Measurements from ENCODE around the gene GCAT. TPM values are rescaled to one million over a fixed set of nuclear protein-coding genes. Genes with fewer than 3 reads are reported as not detected.

Gene GCAT
- total RNA-seq, 4 donors from 2014 or later: 10.3 to 39.8 (median 21.5) TPM

DNA sequence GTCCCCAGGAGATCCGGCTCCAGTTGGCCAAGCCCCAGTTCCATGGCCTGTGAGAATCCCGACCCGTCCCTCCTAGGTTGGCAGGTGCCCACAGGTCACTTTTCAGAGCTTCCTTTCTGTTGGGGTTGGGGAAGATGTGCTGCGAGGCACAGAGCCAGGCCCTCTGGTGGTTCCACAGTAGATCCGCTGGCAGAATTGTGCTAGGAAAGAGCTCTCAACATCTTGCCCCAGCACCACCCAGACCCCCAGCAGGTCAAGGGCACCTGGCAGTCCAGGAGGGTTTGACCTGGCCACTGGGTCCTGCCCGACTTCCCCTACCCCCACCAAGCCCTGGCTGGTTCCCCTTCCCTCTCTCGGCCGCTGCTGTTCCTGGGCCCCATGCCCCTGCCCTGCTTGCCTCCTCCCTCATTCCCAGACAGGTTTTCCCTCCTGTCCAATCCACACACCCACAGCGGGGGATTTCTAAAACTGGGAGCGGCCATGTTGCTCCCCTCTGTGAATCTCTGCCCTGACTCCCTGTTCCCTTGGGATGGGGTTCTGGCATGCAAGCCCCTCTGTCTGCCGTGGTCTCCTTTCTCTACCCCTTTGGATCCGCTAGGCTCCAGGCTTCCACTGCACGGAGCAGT, 26.2 kb upstream of the GCAT start:
- H3K27me3 ChIP-seq: no peaks in the 10 kb centered on the region
- no peaks in the 10 kb centered on the region for H3K36me3 ChIP-seq
- TF ChIP-seq EP300 (IDR thresholded peaks at IDR 0.05) (no peak), POLR2A (IDR thresholded peaks at IDR 0.05) (no peak)
- TF ChIP-seq, protein P1, sequence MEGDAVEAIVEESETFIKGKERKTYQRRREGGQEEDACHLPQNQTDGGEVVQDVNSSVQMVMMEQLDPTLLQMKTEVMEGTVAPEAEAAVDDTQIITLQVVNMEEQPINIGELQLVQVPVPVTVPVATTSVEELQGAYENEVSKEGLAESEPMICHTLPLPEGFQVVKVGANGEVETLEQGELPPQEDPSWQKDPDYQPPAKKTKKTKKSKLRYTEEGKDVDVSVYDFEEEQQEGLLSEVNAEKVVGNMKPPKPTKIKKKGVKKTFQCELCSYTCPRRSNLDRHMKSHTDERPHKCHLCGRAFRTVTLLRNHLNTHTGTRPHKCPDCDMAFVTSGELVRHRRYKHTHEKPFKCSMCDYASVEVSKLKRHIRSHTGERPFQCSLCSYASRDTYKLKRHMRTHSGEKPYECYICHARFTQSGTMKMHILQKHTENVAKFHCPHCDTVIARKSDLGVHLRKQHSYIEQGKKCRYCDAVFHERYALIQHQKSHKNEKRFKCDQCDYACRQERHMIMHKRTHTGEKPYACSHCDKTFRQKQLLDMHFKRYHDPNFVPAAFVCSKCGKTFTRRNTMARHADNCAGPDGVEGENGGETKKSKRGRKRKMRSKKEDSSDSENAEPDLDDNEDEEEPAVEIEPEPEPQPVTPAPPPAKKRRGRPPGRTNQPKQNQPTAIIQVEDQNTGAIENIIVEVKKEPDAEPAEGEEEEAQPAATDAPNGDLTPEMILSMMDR (IDR thresholded peaks at IDR 0.05): peak in 2 of 5 experiments; percentile 26 to 30
- no peak overlapping the region for H3K4me3 ChIP-seq
- WGBS, 2 donors: 61 to 63% methylated on average over 13 of the region's 13 CpGs
- DNase-seq (ENCODE audit: low spot score in 2 of 2): no peak
- no peak overlapping the region for H3K27ac ChIP-seq
- H3K9me3 ChIP-seq: no peaks in the 10 kb centered on the region
- H3K4me1 ChIP-seq: peaks cover 0 to 11% (median 3%) of the 10 kb centered on the region in 4 donors

DNA sequence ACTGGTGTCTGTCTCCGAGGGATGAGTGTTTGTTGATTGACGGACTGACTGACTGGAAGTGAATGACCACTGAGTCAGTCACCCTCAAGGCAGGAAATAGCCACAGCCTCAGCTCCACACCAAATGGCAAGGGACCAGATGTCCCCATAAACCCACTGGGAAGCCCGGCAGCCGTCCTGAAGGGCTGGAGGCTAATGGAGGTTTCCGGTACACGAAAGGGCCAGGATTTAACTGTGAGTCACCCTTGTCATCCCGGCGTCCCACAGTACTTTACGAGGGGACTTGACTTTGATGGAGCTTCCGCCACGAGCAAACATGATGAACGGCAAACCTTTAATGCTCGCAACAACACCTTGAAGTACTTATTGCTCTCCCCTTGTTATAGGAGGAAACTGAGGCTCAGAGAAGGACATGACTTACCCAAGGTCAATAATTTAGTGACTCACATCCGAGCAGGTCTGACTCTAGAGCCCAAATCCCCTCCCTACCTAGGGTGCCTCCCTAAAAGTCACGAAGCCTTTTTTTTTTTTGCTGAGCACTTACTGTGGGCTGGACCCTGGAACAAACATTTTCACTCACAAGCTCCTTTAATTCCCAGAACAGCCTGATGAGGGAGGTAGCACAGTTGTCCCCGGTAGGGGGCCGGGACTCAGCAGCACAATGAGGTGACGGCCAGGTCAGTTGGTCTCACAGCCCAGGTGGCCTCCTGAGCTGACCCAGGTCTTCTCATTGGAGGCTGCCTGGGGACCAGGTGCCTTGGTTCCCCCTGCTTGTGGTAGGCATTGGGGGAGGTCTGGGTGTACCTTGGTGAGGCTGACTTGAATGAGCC, 25.2 kb upstream of the GCAT start:
- no peaks in the 10 kb centered on the region for H3K36me3 ChIP-seq
- 52 to 57% methylated on average over 18 of the region's 18 CpGs for WGBS, 2 donors
- no peaks in the 10 kb centered on the region for H3K27me3 ChIP-seq
- no peak overlapping the region for H3K4me3 ChIP-seq
- DNase-seq (ENCODE audit: low spot score in 2 of 2): no peak
- TF ChIP-seq POLR2A (IDR thresholded peaks at IDR 0.05) (no peak), EP300 (IDR thresholded peaks at IDR 0.05) (no peak)
- no peak overlapping the region for H3K27ac ChIP-seq
- H3K9me3 ChIP-seq: no peaks in the 10 kb centered on the region
- peaks cover 0 to 2% (median under 1%) of the 10 kb centered on the region in 4 donors for H3K4me1 ChIP-seq

DNA sequence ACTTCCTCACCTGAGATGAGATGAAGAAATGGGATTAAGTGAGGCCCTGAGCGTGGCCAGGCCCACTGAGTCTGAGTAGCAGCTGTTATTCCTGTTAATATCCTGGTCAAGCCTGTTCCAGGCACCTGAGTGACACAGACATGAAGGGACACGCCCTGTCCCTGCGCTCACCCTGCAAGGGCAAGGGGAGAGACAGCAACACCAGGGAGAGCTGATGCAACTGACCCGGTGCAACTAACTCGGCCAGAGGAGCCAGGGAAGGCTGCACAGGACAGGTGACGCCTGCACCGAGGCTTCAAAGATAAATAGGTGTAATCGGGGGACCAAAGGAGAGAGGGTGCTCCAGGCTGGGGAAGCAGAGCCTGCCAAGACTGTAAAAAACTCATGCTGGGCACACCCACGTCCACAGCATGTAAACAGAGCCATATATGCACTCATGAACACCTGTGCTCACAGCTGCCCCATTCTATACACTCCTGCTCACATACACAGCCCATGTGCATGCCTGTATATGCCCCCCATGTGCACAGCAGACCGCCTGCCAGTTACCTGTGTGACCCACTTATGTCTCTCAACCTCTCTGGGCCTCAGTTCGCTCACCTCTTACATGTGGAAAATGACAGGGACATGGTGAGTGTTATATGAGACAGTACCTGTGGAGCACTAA, 22.8 kb upstream of the GCAT start:
- TF ChIP-seq, protein P1 (IDR thresholded peaks at IDR 0.05): no peak
- TF ChIP-seq EP300 (IDR thresholded peaks at IDR 0.05) (no peak), POLR2A (IDR thresholded peaks at IDR 0.05) (no peak)
- no peak overlapping the region for H3K27ac ChIP-seq
- no peaks in the 10 kb centered on the region for H3K4me1 ChIP-seq
- no peaks in the 10 kb centered on the region for H3K9me3 ChIP-seq
- H3K36me3 ChIP-seq: no peaks in the 10 kb centered on the region
- no peaks in the 10 kb centered on the region for H3K27me3 ChIP-seq
- no peak overlapping the region for H3K4me3 ChIP-seq
- no peak for DNase-seq (ENCODE audit: low spot score in 2 of 2)
- WGBS, 2 donors: 69 to 70% methylated on average over 10 to 11 of the region's 11 CpGs

GRCh38 chr22:37790234-37790633, 17.5 kb upstream of the GCAT start:
- no peaks in the 10 kb centered on the region for H3K27me3 ChIP-seq
- no peak overlapping the region for H3K27ac ChIP-seq
- 59 to 73% methylated on average over 2 of the region's 2 CpGs for WGBS, 2 donors
- DNase-seq (ENCODE audit: low spot score in 2 of 2): no peak
- peaks cover 0 to 5% (median 0%) of the 10 kb centered on the region in 4 donors for H3K4me1 ChIP-seq
- H3K9me3 ChIP-seq: no peaks in the 10 kb centered on the region
- no peak overlapping the region for H3K4me3 ChIP-seq
- H3K36me3 ChIP-seq: no peaks in the 10 kb centered on the region
- no peak for TF ChIP-seq EP300 (IDR thresholded peaks at IDR 0.05)
- TF ChIP-seq, protein P1 (IDR thresholded peaks at IDR 0.05): no peak
- TF ChIP-seq POLR2A (IDR thresholded peaks at IDR 0.05): no peak

GRCh38 chr22:37792494-37792893, 15.2 kb upstream of the GCAT start:
- Histone ChIP-seq H3K27ac (no peak overlapping the region), H3K4me3 (no peak overlapping the region), H3K27me3 (no peaks in the 10 kb centered on the region), H3K36me3 (no peaks in the 10 kb centered on the region), H3K9me3 (no peaks in the 10 kb centered on the region), H3K4me1 (peaks cover 0 to 5% (median 0%) of the 10 kb centered on the region in 4 donors)
- 82 to 88% methylated on average over 6 of the region's 6 CpGs for WGBS, 2 donors
- TF ChIP-seq, protein P1 (IDR thresholded peaks at IDR 0.05): no peak
- no peak for TF ChIP-seq POLR2A (IDR thresholded peaks at IDR 0.05)
- DNase-seq (ENCODE audit: low spot score in 2 of 2): no peak
